ENCODE data around the gene CMTR1.
A peak's percentile ranks its signal among the peaks of the same experiment; 100 is the strongest.
"Not testable (repeated sequence)": the region's sequence is repeated elsewhere in the genome, so short reads cannot be mapped to it uniquely, and the experiment has no call there.

CMTR1 gene

DNA sequence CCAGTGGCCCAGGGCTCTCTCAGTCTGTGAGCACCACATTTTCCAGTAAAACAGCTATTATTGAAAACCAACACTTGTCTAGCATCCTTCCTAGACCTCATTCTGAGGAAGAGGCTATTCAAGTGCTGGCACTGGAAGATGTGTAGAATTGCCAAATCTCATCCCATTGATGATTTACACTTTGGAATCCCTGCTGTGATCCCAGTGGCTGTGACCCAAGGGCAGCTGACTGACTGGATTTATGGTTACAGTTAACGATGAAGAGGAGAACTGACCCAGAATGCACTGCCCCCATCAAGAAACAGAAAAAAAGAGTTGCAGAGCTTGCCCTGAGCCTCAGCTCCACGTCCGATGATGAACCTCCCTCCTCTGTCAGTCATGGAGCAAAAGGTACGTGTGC lies 2.4 kb downstream of the CMTR1 start:
- DNase-seq: no peak

DNA sequence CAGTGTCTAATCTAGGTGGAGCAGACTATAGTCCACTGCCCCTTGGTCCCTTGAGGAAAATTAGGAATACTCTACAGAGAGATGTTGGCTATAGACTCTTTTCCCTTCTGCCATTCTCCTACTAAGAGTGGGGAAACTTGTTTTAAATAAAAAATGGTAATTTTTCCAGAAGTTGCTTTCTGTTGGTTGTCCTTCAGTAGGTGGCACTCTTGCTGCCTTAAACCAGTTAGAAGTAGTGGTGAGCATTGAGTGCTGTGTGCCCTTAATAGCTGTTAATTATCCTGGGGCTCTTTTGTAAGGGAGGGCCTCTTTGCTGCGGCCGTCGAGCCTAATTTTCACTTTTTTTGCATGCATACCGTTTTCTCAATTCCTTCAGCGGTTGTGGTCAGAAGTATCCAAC lies 2.8 kb downstream of the CMTR1 start:
- no peak for DNase-seq

DNA sequence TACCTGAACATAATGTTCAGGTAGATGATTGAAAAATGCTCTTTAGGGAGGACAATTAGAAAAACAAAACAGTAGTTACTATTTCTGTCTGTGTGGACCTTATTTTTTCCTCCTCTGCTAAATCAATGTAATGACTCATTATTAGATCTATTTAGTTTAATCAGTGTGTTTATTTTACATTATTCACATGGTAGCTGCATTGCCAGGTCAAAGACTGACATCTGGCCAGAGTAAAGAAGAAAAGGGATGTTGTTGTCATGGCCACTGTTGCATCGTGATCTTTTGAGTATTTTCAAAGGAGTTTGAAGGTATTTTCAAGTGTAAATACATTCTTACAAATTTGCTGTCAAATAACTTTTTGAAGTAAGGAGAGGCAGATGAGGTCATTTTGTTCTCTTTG lies 5.9 kb downstream of the CMTR1 start:
- no peak for DNase-seq

DNA sequence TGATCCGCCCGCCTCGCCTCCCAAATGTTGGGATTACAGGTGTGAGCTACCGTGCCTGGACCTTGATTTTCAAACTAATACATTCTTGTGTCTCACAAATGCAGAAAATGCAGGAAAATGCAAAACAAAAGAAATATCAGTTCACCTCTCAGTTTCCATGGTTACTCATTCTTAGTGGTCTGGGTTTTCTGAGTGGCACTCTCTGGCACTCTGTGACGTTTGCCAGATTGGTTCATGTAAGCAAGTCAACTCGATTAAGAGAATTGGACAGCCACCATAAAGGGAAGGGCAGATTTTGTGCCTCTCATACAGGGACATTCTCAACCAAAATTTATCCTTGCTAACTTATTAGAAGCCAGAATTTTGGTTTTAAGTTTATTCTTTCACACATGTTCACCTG lies 8.6 kb downstream of the CMTR1 start:
- no peak for DNase-seq

DNA sequence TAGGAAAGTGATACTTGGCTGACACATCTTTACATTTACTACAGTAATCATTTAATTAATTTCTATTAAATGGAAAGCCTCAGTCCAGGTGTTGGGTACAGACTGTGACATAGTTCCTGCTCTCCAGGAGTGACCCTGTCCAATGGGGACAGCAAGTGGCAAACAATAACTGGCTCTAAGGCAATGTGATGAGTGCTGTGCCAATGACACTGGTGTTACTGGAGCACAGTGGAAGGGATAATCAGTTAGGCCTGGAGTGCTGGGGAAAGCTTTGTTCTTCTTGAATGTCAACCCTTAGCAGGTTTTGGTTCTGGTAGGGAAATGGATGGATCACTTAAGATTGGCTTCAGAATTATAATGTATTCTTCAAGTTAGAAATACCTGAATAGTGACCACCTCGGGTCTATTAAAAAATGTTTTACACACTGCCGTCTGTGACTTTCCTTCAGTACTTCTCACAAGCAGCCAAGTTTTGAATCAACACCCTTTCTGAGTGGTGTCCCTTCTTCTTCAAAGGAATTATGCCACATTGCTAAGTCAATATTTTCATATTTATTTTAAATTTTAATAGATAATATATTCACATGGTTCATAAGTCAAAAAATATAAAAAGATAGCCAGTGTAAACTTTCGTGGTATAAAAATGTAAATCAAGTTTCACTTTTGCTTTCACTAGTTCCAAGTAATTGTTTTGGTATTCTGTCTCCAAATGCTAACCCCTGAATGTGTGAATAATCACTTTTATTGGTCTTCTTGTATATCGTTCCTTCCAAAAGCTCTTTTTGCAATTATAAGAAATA lies 9.6 kb downstream of the CMTR1 start:
- peak in 1 of 2 donors; percentile 12 for DNase-seq

DNA sequence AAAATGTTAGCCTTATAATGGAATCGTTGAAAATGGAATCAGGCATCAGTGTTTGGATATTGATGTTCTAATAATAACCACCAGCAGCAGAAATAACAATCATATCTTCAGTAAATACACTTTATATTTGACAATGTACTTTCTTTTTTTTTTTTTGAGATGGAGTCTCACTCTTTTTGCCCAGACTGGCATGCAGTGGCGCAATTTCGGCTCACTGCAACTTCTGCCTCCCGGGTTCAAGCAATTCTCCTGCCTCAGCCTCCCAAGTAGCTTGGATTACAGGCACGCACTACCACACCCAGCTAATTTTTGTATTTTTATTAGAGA lies 10.2 kb downstream of the CMTR1 start:
- DNase-seq: not testable (repeated sequence)

DNA sequence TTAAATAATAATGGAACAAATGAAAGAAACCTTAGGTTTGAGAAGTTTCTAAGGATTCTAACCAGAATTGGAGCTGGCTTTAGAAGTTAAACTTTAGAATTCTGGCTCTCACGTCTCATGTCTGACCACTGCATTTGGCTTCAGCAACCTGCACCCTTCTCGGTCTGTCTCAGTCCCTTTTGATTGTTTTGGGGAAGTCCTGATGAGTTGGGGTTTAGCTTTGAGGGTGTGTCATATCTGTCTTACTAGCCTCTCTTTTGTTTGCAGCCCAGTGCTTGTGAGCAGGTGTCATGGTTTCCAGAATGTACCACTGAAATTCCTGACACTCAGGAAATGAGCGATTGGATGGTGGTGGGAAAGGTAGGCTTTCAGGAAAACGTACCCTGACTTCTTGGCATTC lies 17.0 kb downstream of the CMTR1 start:
- no peak for DNase-seq

DNA sequence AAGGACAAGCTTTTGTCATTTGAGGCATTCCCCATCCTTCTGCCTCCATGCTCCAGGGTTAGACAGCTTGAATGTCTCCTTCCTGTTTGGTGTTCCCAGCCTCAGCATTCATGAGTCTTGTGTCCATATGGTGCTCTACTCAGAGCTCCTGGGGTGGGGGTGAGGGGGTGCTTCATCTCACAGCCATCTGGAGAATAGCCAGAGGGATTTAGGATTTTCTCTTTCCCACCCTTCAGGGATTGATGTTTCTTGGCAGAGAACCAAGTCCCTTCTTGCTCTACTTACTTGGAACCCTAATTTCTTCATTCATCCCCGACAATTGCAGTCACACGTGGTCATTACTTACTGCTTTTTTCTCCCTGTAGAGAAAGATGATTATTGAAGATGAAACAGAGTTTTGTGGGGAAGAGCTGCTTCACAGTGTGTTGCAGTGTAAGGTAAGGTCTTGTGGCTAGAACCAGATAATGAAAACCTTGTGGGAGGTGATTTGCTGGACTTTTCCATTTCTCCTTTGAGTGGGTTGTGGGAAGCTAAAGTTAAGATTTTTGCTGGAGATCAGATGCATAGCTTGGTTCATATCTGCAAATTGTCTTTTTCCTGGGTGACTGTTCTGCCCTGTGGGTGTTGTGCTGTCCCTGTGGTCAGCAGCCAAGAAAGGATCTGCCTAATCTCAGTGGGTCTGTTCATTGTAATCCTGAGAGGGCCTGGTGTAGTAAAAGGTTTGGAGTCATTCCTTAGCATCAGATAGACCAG lies 18.6 kb downstream of the CMTR1 start:
- no peak for DNase-seq

DNA sequence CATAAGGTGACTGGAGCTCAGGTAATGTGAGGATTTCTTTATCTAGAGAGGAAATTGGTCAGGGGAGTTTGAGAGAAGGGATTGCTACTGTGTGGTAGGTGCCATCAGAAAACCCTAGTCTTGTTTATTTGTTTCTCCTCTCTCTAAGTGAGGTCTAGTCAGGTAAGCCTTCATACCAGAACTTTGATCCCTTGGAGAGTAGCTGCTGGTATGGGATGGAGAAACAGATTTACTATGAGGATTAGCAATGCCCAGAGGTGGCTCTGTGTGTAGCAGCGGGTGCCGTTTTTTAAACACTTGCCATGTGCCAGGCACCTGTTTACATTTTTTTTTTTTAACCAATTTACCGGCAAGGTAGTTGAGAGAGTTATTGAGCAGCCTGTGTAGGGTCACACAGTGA lies 19.5 kb downstream of the CMTR1 start:
- no peak for DNase-seq

DNA sequence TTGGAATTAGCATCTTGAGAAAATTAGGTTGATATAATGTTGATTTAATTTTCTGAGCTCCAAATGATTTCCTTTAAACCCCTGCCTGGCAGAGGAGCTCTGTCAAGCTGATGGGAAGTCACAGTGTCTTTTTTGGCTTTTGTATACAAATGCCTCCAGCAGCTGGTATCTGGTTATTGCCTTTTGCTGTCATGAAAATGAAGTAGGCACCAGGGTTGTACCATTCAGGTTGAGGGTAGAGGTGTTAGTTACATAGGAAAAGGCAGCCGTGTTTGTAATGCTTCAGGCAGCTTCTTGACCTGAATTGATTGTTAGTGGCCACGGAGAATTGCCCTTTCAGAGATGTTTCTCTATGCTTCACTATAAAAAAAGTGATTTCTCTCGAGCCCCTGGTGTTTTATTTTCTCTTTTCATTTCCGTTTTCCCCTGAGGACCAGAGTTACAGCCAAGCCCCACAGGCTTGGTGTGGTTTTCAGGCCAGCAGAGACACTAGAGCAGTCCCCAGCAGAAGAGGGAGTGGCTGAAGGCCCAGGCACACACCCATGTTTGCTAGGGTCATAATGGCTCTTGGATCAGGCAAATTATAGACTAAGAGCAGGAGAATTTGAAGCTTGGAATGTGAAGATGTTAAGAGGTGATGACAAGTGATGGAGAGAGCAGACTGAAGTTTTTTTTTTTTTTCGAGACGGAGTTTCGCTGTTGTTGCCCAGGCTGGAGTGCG lies 21.6 kb downstream of the CMTR1 start:
- DNase-seq: no peak

DNA sequence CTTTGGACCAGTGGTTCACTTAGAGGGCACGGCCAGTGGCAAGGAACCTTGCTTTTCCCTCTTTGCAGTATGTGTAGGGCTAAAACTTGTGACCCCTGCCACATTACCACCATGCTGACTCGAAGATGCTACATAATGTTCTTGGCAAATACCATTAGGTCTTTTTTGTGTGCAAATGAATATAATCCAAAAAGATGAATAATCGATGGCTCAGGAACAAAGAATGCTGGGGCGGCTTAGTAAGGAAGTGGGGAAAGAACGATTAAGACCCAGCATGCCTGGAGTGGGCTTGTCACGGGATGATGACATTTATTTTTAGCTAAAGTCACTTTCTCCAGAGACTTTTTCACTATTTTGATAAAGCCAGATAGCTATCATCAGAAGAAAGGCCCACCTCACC lies 23.1 kb downstream of the CMTR1 start:
- DNase-seq: no peak

DNA sequence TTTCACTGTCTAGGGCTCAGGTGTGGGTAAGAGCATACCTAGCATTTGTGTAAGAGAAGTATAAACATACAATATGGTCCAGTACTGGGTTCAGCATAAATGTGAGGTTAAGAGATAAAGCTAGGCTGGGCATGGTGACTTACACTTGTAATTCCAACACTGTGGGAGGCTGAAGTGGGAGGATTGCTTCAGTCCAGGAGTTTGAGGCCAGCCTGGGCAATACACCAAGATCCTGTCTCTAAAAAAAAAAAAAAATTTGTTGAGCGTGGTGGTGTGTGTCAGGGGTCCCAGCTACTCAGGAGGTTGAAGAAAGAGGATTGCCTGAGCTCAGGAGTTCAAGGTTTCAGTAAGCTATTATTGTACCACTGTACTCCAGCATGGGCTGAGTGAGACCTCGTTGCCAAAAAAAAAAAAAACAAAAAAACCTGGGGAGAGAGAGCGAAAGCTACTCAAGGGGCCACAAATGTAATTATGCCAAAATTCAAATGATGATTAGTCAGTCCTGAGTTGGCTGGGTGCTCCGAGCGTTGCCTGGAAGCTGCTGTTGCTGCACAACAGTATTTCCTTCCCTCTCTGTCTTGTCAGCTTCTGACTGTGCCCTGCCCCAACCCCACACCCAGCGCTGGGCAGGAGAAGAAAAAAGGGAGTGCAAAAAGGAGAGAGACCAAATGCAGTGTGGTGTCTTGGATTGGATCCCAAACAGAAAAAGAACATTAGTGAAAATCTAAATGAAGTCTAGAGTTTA lies 24.0 kb downstream of the CMTR1 start:
- DNase-seq: no peak

DNA sequence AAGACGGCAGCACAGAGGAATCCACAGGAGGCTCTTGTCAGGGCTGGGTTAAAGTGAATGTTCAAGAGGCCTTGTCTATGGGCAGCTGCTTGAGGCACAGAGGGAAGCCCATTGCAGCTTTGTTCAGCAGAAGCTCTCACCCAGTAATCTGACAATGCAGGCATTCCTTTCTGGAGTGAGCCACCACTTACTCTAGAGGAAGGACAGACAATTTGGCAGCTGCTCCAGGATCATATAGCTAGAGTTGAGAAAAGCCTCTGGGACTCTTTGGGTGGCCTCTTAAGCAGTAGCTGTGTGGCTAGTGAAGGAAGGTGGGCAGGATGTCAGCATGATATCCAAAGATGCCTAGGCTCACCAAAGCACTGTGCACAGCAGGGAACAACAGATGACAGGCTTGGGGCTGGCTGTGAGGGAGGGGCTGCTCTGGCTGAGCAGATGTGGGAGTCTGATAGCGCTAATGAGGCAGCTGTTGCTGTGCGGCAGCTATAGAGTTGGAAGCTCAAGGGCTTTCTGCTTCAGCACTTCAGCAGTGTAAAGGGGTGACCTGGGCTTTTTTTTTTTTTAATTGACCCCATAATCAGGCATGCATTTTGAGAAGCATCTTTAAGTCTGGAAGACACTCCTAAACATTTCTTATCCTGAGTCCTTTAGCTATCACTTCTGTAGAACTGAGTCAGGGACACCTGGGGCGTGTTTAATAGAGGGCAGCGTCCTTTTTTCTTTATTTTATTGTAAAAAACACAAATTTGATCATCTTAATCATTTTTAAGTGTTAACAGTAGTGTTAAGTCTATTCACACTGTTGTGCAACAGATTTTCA lies 27.2 kb downstream of the CMTR1 start:
- no peak for DNase-seq

DNA sequence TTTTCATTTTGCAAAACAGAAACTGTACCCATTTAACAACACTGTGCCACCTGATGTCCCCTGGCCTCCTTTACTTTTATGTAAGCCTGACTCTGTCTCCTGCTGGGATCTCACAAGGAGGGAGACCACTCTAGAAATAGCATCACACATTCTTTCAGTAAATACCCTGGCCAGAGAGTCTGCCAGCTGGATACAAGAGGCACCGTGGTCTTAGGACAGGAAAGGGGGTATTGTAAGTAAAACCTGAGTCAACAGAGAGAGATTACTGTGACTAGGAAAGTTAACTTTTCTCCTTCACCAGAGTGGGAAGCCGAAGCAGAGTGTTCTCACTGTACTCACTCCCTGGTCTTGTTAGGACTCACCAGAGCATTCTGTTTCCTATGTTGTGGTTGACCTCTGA lies 27.8 kb downstream of the CMTR1 start:
- DNase-seq: no peak

DNA sequence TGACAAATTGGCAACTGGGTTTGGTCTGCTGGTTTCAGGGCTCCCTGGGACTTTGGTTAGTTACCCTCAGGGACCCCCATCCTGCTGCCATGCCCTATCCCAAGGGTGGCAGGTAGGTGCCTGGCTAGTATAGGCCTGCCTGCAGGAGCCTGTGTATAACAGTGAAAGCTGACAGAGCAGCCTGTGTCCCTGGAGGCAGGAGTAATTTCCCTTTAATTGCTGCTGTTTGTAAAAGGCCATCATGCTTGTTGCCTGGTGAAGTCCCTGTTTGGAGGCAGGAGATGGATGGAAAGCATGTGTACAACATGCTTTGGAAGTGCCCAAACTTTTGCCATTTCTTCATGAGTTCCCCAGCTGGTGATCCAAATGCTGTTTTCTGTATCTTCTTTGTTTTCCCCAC lies 30.1 kb downstream of the CMTR1 start:
- DNase-seq: no peak

DNA sequence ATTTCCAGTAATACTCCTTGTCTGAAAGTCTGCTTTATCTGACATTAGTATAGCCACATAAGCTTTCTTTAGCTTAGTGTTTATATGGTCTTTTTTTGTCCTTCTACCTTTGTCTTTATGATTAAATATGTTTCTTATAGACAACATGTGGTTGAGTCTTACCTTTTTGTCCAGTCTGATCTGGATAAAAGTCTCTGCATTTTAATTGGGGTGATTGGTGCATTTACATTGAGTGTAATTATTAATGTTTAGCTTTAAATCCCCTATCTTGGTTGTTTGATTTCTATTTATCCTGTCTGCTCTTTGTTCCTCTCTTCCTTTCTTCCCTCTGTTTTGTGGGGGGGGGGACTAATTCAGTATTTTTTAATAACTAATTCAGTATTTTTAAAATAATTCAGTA lies 34.7 kb downstream of the CMTR1 start:
- no peak for DNase-seq

DNA sequence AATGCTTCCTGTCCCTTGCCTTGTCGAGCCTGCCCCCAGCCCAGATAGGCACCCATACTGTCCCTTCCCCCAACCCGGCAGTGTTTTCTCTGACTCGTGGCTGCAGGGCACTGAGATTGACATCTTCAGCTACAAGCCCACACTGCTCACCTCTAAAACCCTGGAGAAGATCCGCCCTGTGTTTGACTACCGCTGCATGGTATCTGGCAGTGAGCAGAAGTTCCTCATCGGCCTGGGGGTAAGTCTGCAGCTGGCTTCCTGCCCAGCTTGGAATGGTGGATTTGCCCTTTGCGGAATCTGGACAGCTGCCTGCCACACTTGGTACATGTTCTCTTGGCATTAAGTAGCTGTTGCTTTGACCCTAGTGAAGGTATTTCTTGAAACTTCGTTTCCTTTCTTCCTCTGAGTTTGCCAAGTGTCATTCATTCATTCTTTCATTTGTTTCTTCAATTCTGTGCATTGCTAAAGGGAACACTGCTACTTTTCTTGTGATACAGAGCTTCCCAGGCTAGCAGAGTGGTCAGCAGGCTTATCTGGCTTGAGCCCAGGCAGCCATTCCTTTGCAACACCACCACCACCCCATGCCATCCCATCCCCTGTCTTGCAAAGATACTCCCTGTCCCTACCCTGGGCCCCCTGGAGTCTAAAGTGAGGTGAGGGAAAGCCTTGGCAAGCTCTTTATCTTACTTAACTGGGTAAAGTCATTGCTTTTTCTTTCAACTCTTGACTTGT lies 40.5 kb downstream of the CMTR1 start:
- DNase-seq: no peak

DNA sequence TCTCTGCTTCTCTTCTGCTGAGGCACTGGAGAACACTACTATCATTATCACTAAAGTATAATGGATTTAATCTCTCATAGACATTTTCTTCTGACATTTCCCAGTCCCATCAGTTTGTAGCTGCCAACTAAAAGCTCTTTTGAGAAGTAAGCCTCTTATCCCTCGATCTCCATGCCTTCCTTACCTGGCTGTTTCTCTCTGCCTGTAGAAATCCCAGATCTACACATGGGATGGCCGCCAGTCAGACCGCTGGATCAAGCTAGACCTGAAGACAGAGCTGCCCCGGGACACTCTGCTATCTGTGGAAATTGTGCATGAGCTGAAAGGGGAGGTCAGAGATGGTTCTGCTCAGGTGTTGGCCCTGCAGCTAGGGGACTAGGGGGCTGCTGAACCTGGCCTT lies 41.3 kb downstream of the CMTR1 start:
- no peak for DNase-seq

DNA sequence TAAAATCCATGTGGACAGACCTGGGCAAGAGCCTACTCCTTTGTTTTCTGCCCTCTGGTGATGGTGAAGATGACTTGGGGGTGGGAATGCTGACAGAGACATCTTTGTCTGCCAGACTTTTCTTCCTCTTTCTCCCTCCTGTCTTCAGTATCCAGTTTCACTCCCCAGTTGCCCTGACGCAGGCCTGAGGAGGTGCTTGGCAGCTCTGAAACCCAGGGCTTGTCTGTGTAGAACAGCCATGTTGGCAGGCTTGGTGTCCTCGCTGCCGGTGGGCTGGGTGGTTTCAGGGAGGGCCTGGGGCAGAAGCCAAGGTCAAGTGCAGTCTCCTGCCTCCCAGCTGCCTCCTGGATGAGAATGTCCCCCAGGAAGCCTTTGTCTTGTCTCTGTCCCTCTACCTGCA lies 44.2 kb downstream of the CMTR1 start:
- no peak for DNase-seq

DNA sequence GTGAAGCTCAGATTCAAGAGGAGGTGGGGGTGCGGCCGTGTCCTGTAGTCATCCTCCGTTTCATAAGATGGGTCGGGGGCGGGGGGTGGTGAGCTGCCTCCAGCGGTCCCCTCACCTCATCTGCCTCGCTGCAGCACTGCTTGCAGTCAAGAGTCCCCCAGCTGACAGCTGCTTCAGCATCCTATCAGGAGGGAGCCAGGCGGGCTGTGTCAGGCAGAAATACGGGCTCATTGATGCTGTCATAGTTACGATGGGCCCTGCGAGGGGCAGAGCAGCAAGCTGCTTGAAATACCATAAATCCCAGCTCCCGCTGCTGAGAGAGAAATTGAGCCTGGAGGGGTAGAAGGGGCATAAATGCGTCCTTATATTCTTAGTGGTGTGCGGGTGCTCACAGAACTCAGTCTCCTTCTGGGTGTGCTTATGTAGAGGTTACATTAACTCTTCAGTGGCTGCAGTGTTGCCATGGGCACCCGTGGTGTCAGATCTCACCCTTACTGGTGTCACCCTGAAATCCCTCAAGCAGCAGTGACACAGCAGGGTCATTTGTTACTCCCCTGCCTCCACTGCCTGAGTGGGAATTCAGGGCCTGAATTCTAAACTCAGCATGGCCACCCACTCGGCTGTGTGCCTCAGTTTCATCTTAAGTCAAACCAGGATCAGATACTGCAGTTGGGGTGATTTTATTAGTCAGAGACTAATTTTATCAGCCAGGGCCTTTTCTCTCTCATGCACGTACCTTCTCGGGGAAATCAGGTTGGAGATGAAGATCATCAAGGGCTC lies 44.8 kb downstream of the CMTR1 start:
- no peak for DNase-seq

DNA sequence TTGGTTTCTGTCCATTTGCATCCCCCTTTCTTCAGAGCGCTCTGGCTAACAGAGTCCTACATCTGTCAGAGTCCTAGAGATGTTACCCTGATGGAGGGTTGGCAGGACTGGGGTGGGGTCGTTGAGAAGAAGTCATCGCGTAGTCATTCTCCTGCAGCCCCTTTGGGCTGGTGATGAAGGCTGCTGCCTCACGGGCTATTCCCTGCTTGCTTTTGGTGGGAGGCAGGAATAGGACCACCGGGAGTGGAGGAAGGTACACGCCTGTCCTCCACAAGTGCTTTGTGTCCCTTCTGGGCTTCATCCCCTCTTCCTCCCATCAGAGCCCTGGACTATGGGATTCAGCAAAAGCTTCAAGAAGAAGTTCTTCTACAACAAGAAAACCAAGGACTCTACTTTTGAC lies 45.8 kb downstream of the CMTR1 start:
- no peak for DNase-seq
